GM04504 (cell line): ENCODE data around the gene RBBP6.
"Not testable (repeated sequence)": the region's sequence is repeated elsewhere in the genome, so short reads cannot be mapped to it uniquely, and the experiment has no call there.

Source experiments
- DNase-seq: peaks from one replicate; pipeline ENCODE4 v3.0.0-alpha.2; 2012; ENCODE audit warnings: low read depth

Gene RBBP6

DNA sequence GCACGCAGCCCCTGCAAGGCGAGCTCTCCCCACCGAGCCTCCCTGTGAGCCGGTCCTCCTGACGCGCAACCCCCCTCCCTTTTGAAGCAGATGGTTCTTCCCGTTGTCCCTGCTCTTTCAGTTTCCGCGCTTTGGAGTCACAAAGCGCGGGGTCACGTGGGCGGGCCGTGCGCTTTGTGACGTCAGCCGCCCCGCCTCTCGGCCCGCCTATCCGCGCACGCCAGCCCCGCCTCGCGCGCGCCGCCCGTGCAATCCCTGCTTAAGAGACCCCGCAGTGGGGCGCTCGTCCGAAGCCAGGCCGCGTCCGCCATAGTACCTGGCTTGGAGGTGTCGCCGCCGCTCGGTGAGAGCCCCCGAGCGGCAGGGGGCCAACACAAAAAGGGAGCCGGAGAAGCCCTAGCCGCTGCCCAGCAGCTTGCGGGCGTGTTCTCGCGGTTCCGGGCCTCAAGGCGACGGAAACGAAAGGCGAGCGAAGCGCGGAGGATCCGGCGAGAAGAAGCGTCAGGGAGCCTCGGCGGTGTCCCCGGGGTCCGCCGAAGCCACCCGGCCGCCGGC, at the start of gene RBBP6:
TSS of gene RBBP6 (plus strand) at position 272 of the 555 bp plus-strand sequence. CDS start 1,061 bp downstream, outside the sequence.
- DNase-seq, result peak; percentile 92

GRCh38 chr16:24490866-24491265, 48.5 kb upstream of the RBBP6 start:
- DNase-seq, result no peak

DNA sequence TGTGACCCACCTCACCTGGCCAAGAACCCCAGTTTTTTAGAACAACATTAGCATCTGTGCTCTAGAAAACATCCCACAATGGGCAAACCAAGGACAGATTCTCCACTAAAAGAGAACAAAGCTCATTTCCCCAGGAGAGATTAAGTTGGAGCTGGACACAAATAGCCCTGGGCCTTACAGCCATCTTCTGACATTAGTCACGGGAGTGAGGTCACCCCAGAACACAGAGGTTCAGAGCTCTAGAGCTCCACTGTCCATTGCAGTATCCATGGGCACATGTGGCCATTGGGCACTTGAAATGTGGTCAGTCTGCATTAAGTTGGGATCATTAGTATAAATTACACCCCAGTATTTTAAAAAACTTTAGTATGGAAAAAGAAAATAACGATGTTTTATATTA, 47.6 kb upstream of the RBBP6 start:
- DNase-seq, result no peak

DNA sequence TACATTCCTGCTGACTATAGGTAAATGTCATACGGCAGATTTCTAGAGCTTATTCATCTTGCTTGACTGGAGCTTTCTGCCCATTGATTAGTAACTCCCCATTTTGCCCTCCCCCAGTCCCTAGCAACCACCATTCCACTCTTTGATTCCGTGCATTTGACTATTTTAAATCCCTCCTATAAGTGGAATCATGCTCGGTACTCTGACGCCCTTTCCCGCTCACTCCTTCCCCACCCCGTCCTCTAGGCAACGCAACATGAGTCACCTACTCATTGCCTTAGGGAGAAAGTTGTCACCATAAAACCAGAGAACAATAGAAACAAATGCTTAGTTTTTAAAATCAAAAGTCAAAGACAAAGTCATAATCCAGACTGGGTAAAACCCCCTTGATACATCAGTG, 45.5 kb upstream of the RBBP6 start:
- DNase-seq, result no peak

GRCh38 chr16:24495207-24495606, 44.2 kb upstream of the RBBP6 start:
- not testable (repeated sequence) for DNase-seq

- no peak for DNase-seq
Observed at GRCh38 chr16:24497440-24497839, 41.9 kb upstream of the RBBP6 start.

- no peak for DNase-seq
Observed at GRCh38 chr16:24499193-24499814, 40.1 kb upstream of the RBBP6 start.

GRCh38 chr16:24504472-24505345, 34.7 kb upstream of the RBBP6 start:
- peak; percentile 37 for DNase-seq

DNA sequence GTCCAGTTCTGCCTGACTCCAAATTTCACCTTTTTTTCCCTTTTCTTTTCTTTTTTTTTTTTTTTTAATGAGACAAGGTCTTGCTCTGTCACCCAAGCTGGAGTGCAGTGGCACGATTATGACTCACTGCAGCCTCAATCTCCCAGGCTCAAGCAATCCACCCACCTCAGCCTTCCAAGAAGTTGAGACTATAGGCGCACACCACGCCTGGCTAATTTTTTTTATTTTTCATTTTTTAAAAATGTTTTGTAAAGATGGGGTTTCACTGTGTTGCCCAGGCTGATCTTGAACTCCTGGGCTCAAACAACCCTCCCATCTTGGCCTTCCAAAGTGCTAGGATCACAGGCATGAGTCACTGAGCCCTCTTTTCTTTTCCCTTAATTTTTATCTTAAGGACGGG, 33.4 kb upstream of the RBBP6 start:
- DNase-seq, result no peak

GRCh38 chr16:24507959-24508480, 31.3 kb upstream of the RBBP6 start:
- DNase-seq, result no peak

GRCh38 chr16:24508614-24509013, 30.8 kb upstream of the RBBP6 start:
- DNase-seq, result peak; percentile 56

DNA sequence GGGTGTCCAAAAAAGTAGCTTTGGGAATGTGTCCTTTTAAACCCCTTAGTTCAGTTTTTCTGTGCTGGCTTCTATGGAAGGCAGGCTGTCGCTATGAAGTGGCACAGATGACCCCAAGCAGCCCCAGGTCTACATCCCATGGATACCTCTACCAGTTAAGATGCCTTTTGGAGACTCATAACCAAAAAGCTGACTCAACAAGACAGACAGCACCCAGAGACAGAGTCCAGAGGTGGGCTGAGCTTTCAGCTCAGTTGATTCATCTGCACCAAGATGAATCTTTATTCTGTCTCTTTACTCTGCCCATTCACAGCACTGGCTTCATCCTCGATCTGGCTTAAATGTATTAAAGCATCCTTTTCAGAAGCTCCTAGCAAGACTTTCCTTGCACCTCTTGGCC, 29.8 kb upstream of the RBBP6 start:
- DNase-seq, result no peak

GRCh38 chr16:24511174-24511573, 28.2 kb upstream of the RBBP6 start:
- DNase-seq, result no peak

DNA sequence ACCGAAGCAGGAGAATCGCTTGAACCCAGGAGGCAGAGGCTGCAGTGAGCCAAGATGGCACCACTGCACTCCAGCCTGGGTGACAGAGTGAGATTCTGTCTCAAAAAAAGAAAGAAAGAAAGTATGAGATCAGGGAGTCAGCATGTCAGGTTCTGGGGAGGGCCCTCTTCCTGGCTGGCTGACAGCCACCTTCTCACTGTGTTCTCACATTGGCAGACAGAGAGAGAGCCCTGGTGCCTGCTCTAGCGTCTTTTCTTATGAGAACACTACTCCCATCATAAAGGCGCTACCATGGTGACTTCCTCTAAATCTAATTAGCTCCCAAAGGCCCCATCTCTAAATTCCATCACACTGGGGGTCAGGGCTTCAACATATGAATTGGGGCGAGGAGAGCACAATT, 27.6 kb upstream of the RBBP6 start:
- no peak for DNase-seq

- no peak for DNase-seq
Observed at GRCh38 chr16:24514096-24514495, 25.3 kb upstream of the RBBP6 start.

DNA sequence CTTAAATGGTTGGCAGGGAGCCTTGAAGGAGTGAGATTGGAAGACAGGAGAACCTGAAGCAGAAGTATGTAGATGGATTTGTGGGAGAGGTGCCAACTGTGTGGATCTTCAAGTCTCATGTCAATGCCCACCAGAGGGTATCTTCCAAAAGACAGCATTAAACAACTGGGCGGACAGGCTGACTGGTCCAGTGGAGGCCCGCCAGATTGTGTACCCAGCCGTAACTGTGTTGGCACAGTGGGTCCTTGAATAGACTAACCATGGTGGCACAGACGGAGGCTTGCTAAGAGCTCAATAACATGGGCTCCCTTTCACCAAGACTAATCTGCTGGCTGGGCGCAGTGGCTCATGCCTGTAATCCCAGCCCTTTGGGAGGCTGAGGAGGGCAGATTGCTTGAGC, 24.2 kb upstream of the RBBP6 start:
- no peak for DNase-seq

GRCh38 chr16:24516900-24517669, 22.3 kb upstream of the RBBP6 start:
- DNase-seq, result peak; percentile 71

DNA sequence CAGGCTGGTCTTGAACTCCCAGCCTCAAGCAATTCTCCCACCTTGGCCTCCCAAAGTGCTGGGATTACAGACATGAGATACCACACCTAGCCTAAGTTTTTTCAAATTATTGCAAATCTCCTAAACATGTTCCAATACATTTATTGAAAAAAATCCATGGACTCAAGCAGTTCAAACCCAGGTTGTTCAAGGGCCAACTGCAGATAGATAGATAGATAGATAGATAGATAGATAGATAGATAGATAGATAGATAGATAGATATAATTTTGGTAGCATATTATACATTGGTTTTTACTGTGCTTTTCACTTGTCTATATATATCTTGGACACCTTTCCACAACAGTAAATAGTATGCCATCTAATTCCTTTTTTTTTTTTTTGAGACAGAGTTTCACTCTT, 20.9 kb upstream of the RBBP6 start:
- DNase-seq, result no peak

DNA sequence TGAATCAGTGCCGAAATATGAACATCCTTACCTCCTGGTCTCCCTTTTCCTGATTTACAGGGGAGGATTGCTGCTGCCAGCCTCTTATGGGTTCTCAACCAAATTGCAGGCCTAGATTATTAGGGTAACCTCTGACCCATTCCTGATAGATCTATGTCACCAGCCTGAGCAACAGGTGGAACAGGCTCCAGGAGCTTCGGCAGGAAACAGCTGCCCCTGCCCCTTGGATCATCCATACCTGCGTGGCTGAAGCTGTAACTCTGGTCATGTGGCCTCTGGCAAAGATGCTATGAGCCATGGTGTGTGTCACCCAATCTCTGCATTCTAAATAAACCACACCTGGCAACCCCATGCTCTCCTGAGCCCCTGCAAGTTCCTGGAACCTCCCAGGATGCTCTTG, 18.4 kb upstream of the RBBP6 start:
- DNase-seq, result no peak

GRCh38 chr16:24522751-24523150, 16.6 kb upstream of the RBBP6 start:
- DNase-seq, result no peak

DNA sequence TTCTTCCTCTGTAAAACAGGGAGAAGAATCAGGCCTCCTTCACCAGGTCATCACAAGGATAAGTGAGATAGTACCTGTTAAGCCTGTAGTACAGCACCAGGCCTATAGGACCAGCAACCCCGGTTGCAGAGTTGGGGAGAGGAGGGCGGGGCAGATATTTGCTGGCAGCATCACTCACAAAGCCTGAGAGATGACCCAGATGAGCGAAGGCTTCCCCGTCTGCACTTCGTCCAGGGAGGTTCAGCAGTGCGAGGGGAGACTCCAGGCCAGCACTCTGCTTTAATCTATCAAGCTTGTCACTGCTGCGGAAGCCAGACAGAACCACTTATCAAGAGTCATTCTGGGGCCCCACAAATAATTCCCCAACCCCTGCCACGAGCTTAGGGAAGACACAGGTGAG, 15.8 kb upstream of the RBBP6 start:
- DNase-seq, result no peak
